GM12872 (cell line): ENCODE results near the gene MYLK2.

Experiments
- CTCF ChIP-seq: IDR thresholded peaks from 3 replicates; pipeline ENCODE4 v1.5.1; 2011; ENCODE audit warnings: low read depth, mild to moderate bottlenecking, low read length, moderate library complexity; ENCODE audit not compliant: insufficient read depth

The MYLK2 gene

GRCh38 chr20:31877684-31878083 is 58.5 kb downstream of the MYLK2 start:
- no peak for TF ChIP-seq CTCF

DNA sequence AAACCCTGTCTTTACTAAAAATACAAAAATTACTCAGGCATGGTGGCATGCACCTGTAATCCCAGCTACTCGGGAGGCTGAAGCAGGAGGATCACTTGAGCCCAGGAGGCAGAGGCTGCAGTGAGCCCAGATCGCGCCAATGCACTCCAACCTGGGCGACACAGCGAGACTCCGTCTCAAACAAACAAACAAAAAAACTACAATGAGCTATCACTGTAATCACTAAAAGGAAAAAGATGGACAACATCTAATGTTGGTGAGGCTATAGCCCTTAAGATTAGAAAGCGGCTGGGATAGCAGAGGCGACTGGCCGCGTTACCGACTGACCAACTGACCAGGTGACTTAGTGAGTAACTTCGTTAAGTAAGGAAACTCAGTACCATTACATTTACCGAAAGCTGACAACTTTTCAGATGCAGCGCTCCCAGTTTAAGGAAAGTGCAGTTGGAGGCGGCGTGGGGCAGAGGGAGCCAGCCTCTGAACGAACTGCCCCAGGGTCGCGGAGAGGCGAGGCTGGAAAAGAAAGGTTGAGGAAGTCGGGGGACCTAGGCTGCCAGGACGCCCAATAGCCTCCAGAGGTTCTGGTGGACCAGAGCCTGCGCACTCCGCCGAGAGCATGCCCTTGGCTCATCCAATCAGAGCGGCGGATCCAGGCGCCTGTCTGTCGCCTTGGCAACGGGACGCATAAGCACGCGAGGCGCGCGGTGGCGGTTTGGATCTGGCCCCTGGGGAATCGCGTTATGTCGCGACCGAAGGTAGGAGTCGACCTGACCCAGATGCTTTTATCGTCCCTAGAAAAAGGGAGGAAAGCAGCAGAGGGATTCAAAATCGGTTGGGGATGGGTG is 60.2 kb downstream of the MYLK2 start:
- TF ChIP-seq CTCF = no peak

GRCh38 chr20:31881945-31882344 is 62.8 kb downstream of the MYLK2 start:
- TF ChIP-seq CTCF = no peak

DNA sequence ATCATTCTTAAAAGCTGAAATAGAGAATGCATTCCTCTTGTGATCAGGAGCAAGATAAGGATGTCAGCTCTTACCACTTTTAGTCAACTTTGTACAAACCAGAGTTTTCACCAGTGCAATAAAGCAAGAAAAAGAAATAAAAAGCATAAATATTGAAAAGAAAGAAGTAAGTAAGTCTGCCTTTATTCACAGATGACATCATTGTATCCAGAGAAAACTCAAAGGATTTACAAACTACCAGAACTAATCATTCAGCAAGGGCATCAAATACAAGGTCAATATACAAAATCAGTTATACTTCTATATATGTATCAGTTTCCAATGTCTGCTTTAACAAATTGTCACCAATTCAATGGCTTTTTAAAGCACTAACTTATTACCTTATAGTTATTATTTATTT is 64.7 kb downstream of the MYLK2 start:
- no peak for TF ChIP-seq CTCF
